ENCODE results near the gene FCRL5.

FCRL5 gene

GRCh38 chr1:157540852-157541251 lies 11.5 kb downstream of the FCRL5 start:
- POLR2A ChIA-PET = no interaction called here
- no peak for TF ChIP-seq TSHZ1 (tag by site-specific recombination; IDR thresholded peaks at IDR 0.05; ENCODE audit: borderline replicate concordance)
- no peak for TF ChIP-seq SALL2 (tag by site-specific recombination; IDR thresholded peaks at IDR 0.05; ENCODE audit: borderline replicate concordance)
- no peak for TF ChIP-seq ZBTB10 (tag by site-specific recombination; IDR thresholded peaks at IDR 0.05)
- no peak for TF ChIP-seq ZNF18 (tag by site-specific recombination; IDR thresholded peaks at IDR 0.05)
- TF ChIP-seq BCL6B (tag by site-specific recombination; IDR thresholded peaks at IDR 0.05) = no peak
- no peak for TF ChIP-seq REST (tag by site-specific recombination; IDR thresholded peaks at IDR 0.05)
- TF ChIP-seq ZNF362 (tag by site-specific recombination; IDR thresholded peaks at IDR 0.05) = no peak
- no peak for TF ChIP-seq ZNF239 (tag by site-specific recombination; IDR thresholded peaks at IDR 0.05)
- no peak for TF ChIP-seq ZNF600 (tag by site-specific recombination; IDR thresholded peaks at IDR 0.05)
- no peak for TF ChIP-seq SCRT2 (tag by site-specific recombination; IDR thresholded peaks at IDR 0.05)
- no peak for TF ChIP-seq ZNF610 (tag by site-specific recombination; IDR thresholded peaks at IDR 0.05; ENCODE audit: borderline replicate concordance)
- no peak for TF ChIP-seq ZNF624 (tag by site-specific recombination; IDR thresholded peaks at IDR 0.05)
- TF ChIP-seq KLF17 (tag by site-specific recombination; IDR thresholded peaks at IDR 0.05) = no peak
- no peak for TF ChIP-seq MEIS1 (CRISPR knock-in tag; IDR thresholded peaks at IDR 0.05; ENCODE audit: borderline replicate concordance)
- no peak for TF ChIP-seq ZNF561 (tag by site-specific recombination; IDR thresholded peaks at IDR 0.05; ENCODE audit: borderline replicate concordance)
- TF ChIP-seq ZNF791 (tag by site-specific recombination; IDR thresholded peaks at IDR 0.05) = no peak
- no peak for TF ChIP-seq EGR2 (tag by site-specific recombination; IDR thresholded peaks at IDR 0.05; ENCODE audit: low read depth)
- no peak for TF ChIP-seq ZNF140 (tag by site-specific recombination; IDR thresholded peaks at IDR 0.05)

More at GRCh38 chr1:157540852-157541251, 11.5 kb downstream of the FCRL5 start:
- H3K4me3 ChIP-seq (ENCODE audit: low read depth, low read length) = no peak overlapping the region
- no peaks in the 10 kb centered on the region for H3K36me3 ChIP-seq (ENCODE audit: control insufficient read depth in 2 of 2, insufficient read depth in 1 of 2, low read length in 2 of 2)
- H3K9me3 ChIP-seq (ENCODE audit: control insufficient read depth, insufficient read depth, low read depth, low read length) = no peaks in the 10 kb centered on the region
- CTCF ChIA-PET = no interaction called here
- H3K27ac ChIP-seq (ENCODE audit: extremely low read depth, low read depth, low read length) = no peak overlapping the region
- H3K4me1 ChIP-seq (ENCODE audit: control insufficient read depth, insufficient read depth, low read length) = no peaks in the 10 kb centered on the region
